GM19238 (cell line): ENCODE data around the gene PLXND1.

Experiments used
- DNase-seq: peaks from one replicate; pipeline ENCODE4 v3.0.0; 2011; ENCODE audit warnings: low spot score; ENCODE audit not compliant: insufficient read length

Gene PLXND1

GRCh38 chr3:129585949-129586657 lies 20.4 kb downstream of the PLXND1 start:
- DNase-seq, result no peak

- DNase-seq, result no peak
These were observed 21.8 kb downstream of the PLXND1 start for GRCh38 chr3:129584631-129585030.

GRCh38 chr3:129583289-129583688 lies 23.2 kb downstream of the PLXND1 start:
- DNase-seq, result no peak

- DNase-seq, result no peak
These were observed 23.7 kb downstream of the PLXND1 start for GRCh38 chr3:129582799-129583198.

GRCh38 chr3:129581623-129582022 lies 24.9 kb downstream of the PLXND1 start:
- no peak for DNase-seq

GRCh38 chr3:129579991-129580390 lies 26.5 kb downstream of the PLXND1 start:
- DNase-seq, result no peak

- peak; percentile 66 for DNase-seq
These were observed 28.3 kb downstream of the PLXND1 start for GRCh38 chr3:129577925-129578786.

GRCh38 chr3:129577366-129577765 lies 29.1 kb downstream of the PLXND1 start:
- no peak for DNase-seq

GRCh38 chr3:129576514-129577352 lies 29.7 kb downstream of the PLXND1 start:
- DNase-seq, result peak; percentile 69

- DNase-seq, result no peak
These were observed 30.5 kb downstream of the PLXND1 start for GRCh38 chr3:129575997-129576384.

- DNase-seq, result no peak
These were observed 31.1 kb downstream of the PLXND1 start for GRCh38 chr3:129575233-129575996.

GRCh38 chr3:129574206-129574605 lies 32.3 kb downstream of the PLXND1 start:
- no peak for DNase-seq

GRCh38 chr3:129573493-129573892 lies 33.0 kb downstream of the PLXND1 start:
- no peak for DNase-seq

- no peak for DNase-seq
These were observed 33.9 kb downstream of the PLXND1 start for GRCh38 chr3:129572603-129573002.

- DNase-seq, result no peak
These were observed 34.6 kb downstream of the PLXND1 start for GRCh38 chr3:129571605-129572547.

- DNase-seq, result no peak
These were observed 36.6 kb downstream of the PLXND1 start for GRCh38 chr3:129569856-129570255.

- DNase-seq, result no peak
These were observed 38.5 kb downstream of the PLXND1 start for GRCh38 chr3:129567939-129568338.

- no peak for DNase-seq
These were observed 39.2 kb downstream of the PLXND1 start for GRCh38 chr3:129567176-129567705.

- DNase-seq, result no peak
These were observed 40.6 kb downstream of the PLXND1 start for GRCh38 chr3:129565902-129566301.
